GM19239 (cell line): ENCODE results near the gene ABHD4.
A peak's percentile ranks its signal among the peaks of the same experiment; 100 is the strongest.
"Not testable (repeated sequence)": the region's sequence is repeated elsewhere in the genome, so short reads cannot be mapped to it uniquely, and the experiment has no call there.

Experiments
- DNase-seq: peaks from one replicate; pipeline ENCODE4 v3.0.0; 2011; ENCODE audit warnings: low spot score; ENCODE audit not compliant: insufficient read length
- FAIRE-seq: peaks from 2 replicates; lab custom pipeline; 2011; peaks lifted over from hg19 to GRCh38; lab: Jason Lieb, UNC

Gene ABHD4

DNA sequence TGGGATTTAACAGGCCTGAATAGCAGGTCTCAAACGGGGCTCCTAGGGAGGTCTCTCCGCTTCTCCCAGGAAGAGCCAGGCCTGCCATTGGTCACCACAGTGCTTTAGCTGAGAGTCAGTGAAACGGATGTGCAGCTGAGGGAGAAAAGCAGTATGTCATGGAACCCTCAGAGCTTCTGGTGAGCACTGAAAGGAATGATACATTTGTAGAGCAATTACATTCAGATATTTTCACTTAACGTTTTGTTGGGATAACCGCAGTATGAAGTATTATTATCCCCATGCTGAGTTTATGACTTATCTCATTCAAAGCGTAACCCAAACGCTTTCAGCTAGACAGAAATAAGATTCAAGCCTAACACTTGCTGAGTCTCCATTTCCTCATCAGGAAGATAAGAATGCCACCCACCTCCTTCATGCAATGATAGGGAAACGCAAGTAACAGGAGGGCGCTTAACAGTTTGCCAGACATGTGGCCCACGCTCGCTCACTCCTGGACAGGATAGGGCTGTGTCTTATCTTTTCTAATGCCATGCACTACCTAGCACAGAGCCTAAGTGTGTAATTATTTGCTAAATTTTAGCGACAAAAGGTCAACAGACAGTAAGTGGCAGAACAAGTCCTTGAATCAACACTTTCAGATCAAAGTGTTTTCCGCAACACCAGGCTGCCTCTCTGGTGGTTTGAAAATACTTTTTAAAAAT is 37.3 kb upstream of the ABHD4 start:
- DNase-seq (no peak), FAIRE-seq (peak; percentile 81)

DNA sequence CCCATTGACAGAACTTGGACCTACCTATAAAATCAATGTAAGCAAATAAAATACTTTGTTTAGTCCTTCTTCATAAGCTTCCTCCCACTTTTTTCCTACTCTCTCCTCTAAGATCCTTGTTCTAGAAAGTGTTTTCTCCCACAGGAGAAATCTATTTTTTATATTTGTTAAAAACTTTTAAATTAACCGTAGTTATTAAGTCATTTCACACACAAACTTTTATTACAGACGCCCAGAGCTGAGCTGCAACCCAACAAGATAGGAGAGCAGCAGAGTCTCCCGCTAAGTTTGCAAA is 36.8 kb upstream of the ABHD4 start:
- FAIRE-seq (no peak), DNase-seq (no peak)

DNA sequence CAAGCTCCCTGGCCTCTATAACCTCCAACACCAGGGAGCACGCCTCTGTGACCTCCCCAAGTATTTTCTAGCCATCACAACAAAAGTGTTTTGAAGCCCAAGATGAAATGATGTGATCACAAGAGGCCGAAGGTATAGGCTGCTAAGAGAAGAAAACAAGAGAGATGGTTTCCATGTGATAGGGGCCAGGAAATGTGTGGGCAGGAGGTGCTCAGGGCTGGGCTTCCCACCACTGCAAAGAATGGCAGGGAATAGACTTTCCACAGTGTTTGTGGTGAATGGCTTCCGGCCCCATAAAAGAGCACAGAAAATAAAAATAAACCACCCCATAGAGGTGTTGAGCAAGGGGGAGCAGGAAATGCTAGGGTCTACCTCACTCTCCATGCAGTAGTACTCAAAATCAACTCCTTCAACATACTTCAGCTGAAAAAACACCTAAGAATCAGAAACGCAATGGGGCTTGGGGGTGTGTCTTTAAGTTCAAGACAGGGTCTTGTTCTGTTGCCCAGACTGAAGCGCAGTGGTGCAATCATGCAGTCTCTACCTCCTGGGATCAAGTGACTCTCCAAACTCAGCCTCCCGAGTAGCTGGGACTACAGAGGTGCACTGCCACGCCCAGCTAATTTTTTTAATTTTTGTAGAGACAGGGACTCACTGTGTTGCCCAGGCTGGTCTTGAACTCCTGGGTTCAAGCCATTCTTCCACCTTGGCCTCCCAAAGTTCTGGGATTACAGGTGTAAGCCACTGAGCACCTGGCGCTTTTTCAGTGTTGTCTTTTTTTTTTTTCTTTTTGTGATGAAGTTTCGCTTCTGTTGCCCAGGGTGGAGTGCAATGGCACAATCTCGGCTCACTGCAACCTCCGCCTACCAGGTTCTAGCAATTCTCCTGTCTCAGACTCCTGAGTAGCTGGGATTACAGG is 36.2 kb upstream of the ABHD4 start:
- DNase-seq (no peak), FAIRE-seq (peak; percentile 95)

DNA sequence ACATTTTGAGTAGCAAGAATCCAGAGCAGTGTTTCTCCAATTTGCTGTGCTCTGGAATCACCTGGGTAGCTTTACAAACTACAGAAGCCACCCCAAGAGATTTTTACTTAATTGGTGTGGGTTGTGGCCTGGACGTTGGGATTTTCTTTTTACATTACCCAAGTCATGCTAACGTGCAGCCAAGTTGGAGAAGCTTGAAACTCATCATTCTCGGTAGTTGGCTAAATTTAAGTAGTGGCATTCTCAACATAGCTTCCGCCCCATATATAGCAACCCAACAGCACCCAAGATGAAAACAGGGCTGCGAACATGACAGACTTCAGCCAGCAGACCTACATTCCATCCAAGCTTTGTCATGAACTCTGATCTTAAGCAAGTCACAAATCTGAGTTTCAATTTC is 34.1 kb upstream of the ABHD4 start:
- no peak for DNase-seq
- FAIRE-seq = peak; percentile 89

DNA sequence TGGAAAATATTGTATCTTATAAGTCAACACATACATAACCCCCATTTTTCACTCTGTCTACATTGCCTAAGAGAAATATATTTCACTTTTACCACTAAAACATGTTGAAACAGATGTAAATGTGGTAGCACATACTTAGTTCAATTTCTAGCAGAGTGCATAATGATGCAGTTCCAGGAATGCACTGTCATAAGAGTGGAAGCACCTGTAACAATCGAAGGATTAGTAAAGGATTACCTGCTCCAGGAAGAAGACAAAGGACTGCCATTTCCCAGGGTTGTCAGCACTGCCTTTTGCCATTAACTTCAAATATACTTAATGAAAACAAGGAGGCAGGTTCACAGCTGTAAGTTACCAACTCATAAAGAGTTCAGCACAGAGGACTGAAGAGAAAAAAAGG is 33.6 kb upstream of the ABHD4 start:
- DNase-seq (no peak), FAIRE-seq (no peak)

DNA sequence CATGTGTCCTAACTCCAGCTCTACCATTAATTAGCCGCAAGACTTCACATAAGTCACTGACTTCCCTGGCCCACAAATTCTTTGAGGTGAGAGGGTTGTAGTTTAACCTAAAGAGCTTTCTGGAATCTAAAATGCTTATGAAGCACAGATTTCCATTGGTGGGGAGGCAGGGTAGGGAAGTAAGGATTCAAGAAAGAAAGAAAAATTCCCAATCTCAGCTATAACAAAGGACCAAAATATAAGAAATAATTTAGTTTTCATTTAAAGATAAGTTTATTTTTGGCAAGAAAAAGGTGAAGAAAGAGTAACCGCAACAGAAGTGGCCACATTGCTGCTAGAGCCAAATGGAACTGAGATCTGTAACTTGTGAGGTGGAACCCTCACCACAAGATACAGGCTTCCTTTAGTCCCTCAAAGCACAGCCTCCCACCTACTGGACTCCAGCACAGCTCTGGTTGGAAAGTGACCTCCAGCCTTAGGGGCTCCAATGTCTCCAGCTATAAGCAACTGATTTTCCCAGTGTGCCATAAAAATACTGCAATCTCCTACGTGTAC is 32.6 kb upstream of the ABHD4 start:
- FAIRE-seq (peak; percentile 98), DNase-seq (no peak)

DNA sequence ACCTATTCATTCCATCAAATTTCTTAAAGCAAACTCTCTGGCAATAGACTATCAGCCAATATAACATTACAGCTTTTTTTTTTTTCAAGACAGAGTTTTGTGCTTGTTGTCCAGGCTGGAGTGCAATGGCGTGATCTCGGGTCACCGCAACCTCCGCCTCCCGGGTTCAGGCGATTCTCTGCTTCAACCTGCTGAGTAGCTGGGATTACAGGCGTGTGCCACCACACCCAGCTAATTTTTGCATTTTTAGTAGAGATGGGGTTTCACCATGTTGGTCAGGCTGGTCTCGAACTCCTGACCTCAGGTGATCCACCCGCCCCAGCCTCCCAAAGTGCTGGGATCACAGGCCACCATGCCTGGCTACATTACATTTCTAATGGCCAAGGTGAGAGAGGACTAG is 31.8 kb upstream of the ABHD4 start:
- not testable (repeated sequence) for FAIRE-seq

DNA sequence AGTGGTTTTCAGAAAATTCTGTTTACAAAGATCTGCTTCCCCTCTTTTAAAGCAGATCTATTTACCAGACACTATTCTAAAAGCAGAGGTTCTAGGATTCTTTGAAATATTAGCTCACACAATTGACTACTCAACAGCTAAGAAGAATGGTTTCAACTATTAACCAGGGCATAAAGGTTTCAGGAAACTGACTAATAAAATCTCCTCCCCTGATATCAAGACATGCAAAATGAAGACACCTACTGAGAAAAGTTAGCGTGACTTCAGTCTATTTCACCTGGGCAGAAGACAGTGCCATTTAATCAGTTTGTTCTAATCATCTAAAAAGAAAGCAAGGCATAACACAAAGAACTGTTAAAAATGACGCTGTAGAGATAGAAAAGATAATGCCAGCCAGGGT is 31.3 kb upstream of the ABHD4 start:
- no peak for DNase-seq
- FAIRE-seq = no peak

More for the DNA sequence above, 31.8 kb upstream of the ABHD4 start:
- not testable (repeated sequence) for DNase-seq

DNA sequence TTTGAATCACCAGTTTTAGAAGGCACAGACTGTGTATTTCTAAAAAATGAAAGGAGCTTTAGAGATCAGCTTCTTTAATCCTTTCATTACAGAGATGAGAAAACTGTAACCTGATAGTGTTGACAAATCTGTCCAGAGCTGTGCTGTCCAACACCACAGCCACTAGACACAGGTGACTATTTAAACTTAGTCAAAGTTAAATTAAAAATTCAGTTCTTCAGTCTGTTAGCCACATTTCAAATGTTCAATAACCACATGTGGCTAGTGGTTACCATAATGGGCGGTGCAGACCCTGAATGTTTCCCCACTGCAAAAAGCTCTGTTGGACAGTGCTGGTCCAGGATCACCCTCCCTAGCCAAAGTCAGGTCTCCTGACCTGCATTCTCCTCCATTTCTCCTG is 30.7 kb upstream of the ABHD4 start:
- FAIRE-seq = peak; percentile 90
- no peak for DNase-seq

DNA sequence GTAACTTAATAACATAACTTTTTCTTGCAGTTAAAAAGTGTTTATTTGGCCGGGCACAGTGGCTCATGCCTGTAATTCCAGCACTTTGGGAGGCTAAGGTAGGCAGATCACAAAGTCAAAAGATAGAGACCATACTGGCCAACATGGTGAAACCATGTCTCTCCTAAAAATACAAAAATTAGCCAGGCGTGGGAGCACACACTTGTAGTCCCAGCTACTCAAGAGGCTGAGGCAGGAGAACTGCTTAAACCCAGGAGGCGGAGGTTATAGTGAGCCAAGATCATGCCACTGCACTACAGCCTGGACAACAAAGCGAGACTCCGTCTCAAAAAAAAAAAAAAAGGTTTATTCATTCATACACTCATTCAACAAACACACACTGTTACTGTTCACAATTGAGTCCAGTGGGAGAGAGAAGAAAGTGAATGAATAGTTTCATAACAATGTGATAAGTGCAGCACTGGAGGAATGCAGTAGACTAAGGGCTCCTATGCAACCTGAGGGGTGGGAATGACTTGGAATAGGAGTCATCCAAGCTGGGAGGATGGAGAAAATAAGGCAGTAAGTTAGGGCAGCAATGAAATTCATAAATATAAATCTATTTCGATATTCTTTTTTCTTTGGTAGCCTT is 28.9 kb upstream of the ABHD4 start:
- DNase-seq (no peak), FAIRE-seq (peak; percentile 60)

DNA sequence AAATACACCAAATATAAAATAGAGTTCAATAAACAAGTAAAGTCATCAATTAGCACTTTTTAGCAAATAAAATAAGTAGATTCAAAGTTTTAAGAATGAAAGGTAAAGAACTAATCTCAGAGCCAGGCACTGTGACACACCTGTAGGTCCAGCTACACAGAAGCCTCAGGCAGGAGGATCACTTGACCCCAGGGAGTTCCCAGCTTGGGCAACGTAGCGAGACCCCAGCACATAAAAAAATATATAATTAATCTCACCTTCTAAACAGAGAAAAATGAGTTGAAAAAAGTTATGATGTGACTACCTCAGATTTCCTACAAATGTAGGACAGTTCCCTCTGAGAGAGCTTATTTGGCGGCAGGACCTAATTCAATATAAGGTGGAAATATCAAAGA is 28.4 kb upstream of the ABHD4 start:
- no peak for DNase-seq
- no peak for FAIRE-seq

DNA sequence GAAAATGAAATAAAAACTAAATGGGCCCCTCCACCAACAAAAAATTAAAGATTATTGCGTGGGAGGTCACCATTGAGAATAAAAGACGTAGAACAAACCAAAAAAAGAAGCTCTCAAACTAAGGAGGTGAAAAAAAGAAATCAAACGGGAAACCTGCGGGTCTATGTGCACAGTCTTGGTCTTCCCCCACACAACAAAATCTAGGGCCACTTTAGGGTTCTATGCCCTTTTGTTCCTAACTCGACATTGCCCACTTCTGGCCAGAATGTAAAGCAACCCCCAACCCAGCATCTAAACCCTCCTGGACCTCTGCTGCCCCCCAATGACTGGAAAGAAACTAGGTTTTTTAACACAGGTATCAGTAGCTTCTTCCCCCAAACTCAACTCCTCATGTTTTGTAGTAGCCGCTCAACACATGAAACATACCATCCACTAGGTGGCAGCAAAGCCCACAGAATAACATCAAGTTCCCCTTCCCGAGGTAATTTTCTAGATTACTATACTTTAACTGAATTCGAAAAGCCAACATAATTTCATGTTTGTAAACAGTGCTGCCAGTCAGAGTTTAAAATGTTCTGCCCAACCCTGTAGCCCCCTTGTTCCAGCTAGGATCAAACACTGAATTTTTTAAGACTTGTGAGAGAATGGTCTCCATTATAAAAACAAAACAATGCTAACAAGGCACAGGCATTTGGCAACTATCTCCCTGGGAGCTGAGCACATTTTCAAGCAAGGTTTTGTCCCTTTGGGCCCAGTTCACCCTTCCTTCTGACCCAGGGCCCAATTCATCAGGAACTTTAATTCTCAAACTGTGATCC is 27.8 kb upstream of the ABHD4 start:
- DNase-seq (peak; percentile 67), FAIRE-seq (peak; percentile 100)

DNA sequence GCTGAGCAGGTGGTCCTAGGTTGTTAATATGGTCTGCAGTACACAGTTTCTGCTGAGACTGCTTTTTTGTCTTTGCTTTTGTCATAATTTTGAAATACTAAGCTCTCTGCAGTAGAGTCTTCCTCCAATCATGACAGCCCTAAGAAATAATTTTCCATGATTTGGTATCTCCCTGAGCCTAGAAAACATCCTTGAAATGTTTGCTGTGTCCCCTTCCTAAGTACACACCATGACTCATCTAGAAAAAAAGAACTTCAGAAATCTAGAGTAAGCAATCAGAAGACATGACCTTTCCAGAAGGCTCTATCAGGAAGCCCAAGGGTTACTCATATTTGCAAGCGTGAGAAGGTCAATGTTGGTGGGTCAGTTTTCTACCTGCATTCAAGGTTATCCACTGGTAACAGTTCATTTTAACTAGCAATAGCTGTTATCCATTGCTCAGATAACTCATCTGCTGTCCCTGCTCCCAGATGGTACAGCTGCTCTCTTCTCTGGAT is 25.5 kb upstream of the ABHD4 start:
- FAIRE-seq = no peak
- no peak for DNase-seq

DNA sequence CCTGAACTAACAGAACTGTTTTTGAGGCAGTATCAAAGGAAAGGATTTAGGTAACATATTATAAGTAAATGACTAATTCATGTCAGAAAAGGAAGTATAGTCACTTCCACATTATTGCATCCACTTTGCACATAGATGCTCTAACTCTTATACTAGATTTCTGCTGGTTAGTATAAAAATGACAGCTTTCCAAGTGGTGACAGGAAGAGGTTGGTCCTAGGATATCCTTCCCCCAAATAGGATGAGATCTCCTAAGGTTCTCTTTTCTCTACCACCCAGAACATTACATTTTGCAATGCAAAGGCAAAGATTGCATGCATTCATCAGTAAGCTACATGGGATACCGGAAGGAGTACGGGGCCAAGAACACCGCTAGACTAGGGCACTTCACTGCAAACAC is 24.3 kb upstream of the ABHD4 start:
- DNase-seq = no peak
- FAIRE-seq = no peak

DNA sequence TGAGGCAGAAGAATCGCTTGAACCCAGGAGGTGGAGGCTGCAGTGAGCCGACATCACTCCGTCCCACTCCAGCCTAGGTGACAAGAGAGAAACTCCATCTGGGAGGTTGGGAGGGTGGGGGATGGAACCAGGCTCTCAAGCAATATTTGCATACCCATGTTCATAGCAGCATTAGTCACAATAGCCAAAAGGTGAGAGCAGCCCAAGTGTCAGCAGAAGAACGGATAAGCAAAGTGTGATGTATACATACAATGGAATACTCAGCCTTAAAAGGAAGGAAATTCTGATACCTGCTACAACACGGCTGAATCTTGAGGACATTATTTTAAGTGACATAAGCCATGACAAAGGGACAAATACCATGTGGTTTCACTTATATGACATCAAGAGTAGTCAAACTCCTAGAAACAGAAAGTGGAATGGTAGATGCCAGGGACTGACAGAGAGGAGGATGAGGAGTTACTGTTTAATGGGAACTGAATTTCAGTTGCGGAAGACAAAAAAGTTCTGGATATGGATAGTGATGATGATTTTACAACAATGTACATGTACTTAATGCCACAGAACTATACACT is 20.7 kb upstream of the ABHD4 start:
- DNase-seq = no peak
- peak; percentile 47 for FAIRE-seq

DNA sequence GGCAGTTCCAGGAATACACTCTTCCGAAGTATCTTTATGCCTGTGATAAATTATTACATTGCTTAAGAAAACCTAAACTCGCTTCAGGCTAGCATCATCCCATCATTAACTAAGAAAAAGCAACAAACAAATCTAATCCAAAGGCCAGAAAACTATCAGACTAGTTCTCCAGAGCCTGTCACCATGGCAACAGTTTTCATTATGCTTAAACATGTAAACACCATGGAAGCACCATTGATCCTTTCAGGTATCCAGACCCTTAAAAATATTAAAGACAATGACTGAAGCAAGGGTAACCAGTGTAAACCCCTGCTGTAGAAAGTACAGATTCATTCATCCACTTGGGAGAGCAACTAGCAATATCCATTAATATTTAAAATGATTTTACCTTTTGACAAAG is 18.9 kb upstream of the ABHD4 start:
- FAIRE-seq (no peak), DNase-seq (no peak)

DNA sequence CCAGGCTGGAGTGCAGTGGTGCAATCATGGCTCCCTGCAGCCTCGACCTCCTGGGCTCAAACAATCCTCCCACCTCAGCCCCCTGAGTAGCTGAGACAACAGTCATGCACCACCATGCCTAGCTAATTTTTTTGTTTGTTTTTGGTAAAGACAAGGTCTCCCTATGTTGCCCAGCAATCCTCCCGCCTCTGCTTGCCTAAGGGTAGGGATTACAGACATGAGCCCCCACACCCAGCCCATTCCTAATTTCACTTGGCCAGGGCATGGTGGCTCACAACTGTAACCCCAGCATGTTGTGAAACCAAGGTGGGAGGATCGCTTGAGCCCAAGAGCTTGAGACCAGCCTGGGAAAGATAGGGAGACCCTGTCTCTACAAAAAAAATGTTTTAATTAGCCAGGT is 18.2 kb upstream of the ABHD4 start:
- DNase-seq (no peak), FAIRE-seq (no peak)

DNA sequence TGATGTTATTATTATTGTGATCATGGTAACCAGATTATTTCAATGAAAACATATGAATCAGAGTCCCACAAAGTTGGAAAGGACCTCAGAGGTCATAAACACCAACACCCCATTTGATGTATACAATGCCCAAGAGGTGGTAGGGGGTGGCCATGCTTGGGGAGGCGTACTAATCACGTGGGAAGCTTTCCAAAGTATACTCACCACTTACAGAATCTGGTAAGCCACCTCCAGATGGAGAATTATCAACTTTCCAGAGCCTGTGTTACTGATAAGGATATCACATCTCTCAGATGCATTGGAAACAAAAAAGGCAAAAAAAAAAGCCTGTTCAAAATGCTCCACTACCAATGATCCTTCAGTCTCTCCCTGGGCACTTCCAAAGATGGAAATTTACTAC is 17.5 kb upstream of the ABHD4 start:
- no peak for DNase-seq
- no peak for FAIRE-seq

DNA sequence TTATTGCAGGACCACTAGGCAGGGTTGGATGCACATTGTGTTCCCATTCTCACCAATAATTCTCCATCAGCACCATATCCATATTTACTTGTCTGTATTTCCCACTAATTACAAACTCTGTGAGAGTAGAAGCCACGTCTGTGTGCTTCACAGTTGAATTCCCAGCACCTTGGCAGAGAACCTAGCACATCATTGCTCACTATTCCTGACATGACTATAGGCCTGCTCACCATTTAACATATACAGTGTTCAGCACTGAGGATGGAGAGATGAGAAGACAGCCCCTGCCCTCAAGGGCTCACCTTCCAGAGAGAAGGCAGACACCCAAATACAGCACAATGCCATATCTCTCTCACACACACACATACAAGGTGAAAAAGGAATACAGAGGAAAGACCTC is 14.1 kb upstream of the ABHD4 start:
- FAIRE-seq (no peak), DNase-seq (no peak)

DNA sequence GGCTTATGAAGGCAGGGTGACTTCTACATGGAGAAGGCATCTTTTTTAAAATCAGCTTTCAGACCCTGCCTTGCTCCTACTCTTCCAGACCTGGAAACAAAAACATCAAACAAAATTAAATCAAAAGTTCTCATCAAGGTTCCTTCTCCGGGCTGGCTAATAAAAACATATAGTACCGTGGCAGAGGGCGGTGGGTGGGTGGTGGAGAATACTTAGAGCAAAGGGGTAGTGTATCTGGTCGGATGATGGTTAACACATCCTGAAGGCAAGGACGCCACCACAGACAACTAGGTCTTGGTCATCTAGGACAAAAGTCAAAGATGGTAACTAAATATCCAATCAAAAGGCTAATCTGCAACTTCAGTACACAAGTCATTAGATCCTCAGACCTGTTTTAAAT is 10.9 kb upstream of the ABHD4 start:
- FAIRE-seq (no peak), DNase-seq (no peak)
